Neuron (in vitro differentiated cells): Measurements from ENCODE around the gene C5orf58.

Source experiments
- H2AFZ ChIP-seq: one replicate; pipeline ENCODE4 v1.6.1; 2013; ENCODE audit warnings: low read depth, mild to moderate bottlenecking, inconsistent platforms, low read length, moderate library complexity
- H3K27me3 ChIP-seq: one replicate; pipeline ENCODE4 v1.6.1; 2013; ENCODE audit warnings: low read length; ENCODE audit not compliant: insufficient read depth
- H3K36me3 ChIP-seq: one replicate; pipeline ENCODE4 v1.6.1; 2013; ENCODE audit warnings: low read length; ENCODE audit not compliant: insufficient read depth
- H3K4me1 ChIP-seq: one replicate; pipeline ENCODE4 v1.6.1; 2013; ENCODE audit warnings: low read length; ENCODE audit not compliant: insufficient read depth
- H3K4me3 ChIP-seq: 2 replicates; pipeline ENCODE4 v1.5.1; 2013; ENCODE audit warnings: mild to moderate bottlenecking, low read length, moderate library complexity
- H3K9me3 ChIP-seq: one replicate; pipeline ENCODE4 v1.6.1; 2013; ENCODE audit warnings: low read length

Gene C5orf58, protein sequence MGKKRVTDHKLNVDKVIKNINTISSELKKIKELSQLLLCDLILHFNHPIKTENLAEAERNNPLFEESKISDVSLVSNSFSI

DNA sequence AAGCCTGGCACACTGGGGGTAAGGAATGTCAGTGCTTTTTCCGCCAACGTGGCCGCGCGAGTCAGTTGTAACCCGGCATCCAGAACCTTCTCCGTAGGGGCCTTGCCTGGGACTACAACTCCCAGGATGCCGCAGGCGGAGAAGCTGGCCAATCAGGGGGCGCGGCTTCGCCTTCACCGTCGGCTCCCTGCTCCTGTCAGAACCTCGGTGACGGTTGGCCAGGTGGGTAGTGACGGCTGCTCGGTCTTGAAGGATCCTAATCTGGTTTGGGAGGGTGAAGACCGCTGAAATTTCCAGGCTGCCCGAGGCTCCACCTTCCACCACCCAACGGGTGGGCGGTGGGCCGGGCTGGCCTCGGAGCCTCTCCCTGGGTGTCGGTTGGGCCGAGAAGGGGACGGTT, at the start of gene C5orf58:
Gene C5orf58 (plus strand): TSS at position 200 of the 400 bp plus-strand sequence. CDS start 1,992 bp downstream, outside the sequence.
- no peak within 1 kb of the TSS for H2AFZ ChIP-seq
- no peaks in the 10 kb centered on the region for H3K9me3 ChIP-seq
- no peak within 1 kb of the TSS for H3K4me3 ChIP-seq
- H3K4me1 ChIP-seq: no peaks in the 10 kb centered on the region
- H3K27me3 ChIP-seq: no peaks in the 10 kb centered on the region
- no peaks in the 10 kb centered on the region for H3K36me3 ChIP-seq

DNA sequence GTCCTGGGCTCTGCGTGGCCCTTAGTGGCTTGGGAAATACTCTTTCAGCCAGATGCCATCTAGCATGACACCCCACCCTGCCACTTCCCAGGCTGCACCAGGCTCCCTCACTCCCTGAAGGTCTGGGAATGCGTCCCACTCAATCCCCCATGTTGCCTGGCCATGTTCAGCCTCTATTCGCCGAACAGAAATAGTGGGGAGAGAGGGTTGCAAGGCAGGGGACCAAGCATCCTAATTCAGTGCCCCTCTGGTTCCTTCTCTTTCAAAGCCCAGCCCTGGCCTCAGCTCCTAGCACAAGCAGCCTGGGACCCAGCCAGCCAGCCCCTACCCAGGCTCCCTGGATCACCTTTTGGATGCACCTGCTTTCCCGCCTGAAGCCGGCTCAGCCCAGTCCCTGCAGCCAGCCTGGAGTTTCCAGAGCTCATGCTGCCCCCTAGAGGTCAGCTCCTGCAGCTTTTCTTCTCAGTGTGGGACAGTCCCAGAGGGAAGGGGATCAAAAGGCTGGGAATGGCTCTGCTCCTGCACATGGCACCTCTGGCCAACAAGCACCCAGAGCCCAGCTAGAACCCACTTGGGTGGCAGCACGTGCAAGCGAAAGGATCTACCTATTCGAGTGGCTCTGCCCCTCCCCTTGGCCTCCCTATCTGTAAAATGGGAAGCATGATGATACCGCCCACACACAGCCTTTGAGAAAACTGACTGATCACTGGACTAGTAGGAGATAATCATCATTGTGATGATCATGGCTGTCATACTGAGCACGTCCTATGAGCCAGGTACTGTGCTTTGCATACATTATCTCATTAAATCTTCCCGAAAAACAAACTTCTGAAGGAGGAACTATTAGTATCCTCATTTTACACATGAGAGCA, 48.7 kb upstream of the C5orf58 start:
- Histone ChIP-seq H2AFZ (no peak overlapping the region), H3K9me3 (no peaks in the 10 kb centered on the region), H3K4me3 (no peak overlapping the region), H3K4me1 (no peaks in the 10 kb centered on the region), H3K36me3 (no peaks in the 10 kb centered on the region), H3K27me3 (no peaks in the 10 kb centered on the region)

DNA sequence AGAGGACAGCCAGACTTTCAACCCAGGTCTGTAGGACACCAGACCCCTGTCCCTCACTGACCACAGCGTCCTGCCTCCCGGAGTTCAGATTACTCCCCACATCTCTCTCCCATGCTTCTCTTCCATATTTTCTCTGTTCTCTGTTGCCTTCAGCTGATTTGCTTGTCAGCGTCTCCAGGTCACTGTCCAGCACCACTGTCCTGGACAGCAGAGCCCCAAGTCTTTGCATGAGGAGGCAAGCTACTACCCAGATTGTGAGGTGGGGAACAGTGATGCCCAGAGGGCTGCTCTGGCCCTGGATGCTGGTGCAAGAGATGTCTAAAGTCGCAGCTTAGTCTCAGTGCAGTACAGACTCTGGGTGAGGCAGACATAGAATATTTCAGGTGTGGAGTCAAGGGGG, 48.0 kb upstream of the C5orf58 start:
- H3K9me3 ChIP-seq: no peaks in the 10 kb centered on the region
- no peak overlapping the region for H2AFZ ChIP-seq
- H3K36me3 ChIP-seq: no peaks in the 10 kb centered on the region
- H3K4me1 ChIP-seq: no peaks in the 10 kb centered on the region
- no peaks in the 10 kb centered on the region for H3K27me3 ChIP-seq
- no peak overlapping the region for H3K4me3 ChIP-seq

DNA sequence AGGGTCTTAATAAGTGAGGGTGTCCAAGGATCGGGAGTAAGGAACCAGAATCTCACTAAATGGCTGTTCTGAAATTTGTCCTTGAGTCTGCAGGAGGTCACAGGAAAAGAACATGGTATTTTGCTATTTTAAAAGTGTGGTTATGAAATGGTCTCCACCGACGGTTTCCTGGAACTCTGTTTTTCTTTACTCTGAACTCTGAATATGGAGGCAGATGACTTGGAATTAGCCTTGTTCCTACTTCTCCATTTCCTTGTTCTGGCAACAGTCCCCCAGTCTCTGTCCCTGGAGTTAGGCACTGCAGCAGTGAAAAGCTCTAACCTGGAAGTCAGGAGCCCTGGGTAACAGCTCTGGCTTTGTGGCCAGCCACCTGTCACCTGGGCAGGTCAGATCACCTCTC, 46.6 kb upstream of the C5orf58 start:
- Histone ChIP-seq H2AFZ (no peak overlapping the region), H3K4me3 (no peak overlapping the region), H3K4me1 (no peaks in the 10 kb centered on the region), H3K27me3 (no peaks in the 10 kb centered on the region), H3K9me3 (no peaks in the 10 kb centered on the region), H3K36me3 (no peaks in the 10 kb centered on the region)

DNA sequence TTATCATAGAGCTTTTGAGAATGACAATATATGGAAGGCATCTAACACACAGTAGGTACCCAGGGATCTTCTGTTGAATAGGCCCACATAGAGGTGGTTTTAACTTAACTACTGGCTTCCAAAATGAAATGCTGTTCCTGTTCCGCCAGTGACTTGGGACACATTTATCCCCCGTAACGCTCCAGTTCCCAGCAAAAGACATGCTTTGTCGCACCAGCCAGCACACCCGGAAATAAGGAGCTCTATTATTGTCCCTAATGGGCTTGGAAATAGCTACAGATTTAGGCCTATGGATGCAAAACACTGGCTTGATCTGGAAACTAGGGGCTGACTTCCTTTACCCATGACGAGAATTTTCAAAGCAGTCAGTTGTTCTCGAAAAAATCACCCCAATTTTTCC, 45.9 kb upstream of the C5orf58 start:
- H3K36me3 ChIP-seq: no peaks in the 10 kb centered on the region
- H3K27me3 ChIP-seq: no peaks in the 10 kb centered on the region
- no peaks in the 10 kb centered on the region for H3K9me3 ChIP-seq
- H3K4me1 ChIP-seq: no peaks in the 10 kb centered on the region
- H2AFZ ChIP-seq: no peak overlapping the region
- H3K4me3 ChIP-seq: no peak overlapping the region

DNA sequence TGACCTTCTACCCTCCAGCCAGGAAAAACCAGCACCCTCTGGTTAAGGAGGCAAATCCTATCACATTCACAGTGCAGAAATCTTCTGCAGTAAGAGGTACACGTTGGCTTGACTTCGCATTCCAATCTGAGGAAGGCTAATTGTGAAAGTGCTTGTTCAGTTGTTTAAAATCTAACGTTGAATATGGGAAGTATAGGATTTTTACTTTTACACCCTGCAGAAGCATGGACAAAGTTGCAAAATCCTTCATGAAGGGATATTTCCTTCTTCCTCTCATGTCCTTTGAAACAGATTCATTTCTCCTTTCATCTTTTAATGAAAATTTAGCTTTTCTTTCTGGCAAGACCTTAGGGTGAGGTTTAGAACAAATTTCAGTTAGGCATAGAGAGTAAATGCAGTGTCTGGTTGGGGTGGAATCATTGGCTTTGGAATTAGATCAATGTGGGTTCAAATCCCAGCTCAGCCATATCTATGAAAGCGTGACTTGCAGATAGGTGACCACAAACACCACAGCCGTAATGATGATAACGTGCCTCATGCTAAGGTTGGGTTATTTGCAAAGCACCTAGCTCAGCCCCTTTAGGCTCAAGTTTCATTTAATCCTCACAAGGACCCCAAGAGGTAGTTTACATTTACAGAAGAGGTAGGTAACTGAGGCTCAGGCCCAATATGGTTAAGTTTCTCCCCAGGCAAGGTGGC, 42.2 kb upstream of the C5orf58 start:
- H2AFZ ChIP-seq: no peak overlapping the region
- H3K9me3 ChIP-seq: no peaks in the 10 kb centered on the region
- H3K27me3 ChIP-seq: no peaks in the 10 kb centered on the region
- H3K36me3 ChIP-seq: no peaks in the 10 kb centered on the region
- no peaks in the 10 kb centered on the region for H3K4me1 ChIP-seq
- H3K4me3 ChIP-seq: no peak overlapping the region

DNA sequence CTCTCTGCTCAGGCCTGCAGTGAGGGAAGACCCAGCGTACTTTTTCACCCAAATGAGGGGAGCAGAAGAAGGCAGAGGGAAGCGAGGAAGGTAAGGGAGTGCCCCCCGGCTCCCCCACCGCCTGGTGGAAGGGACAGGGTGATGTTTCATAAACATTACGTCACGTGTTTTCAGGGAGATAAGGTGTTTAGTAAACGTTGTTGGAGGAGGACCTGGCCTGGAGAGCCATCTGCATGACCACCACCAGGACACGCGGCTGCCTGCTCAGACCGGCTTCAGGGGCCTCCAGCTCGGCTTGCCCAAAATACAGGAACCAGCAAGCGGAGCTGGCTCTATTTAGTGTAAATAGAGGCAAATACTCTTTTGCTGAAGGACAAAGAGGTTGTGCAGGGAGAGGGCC, 40.0 kb upstream of the C5orf58 start:
- H3K9me3 ChIP-seq: no peaks in the 10 kb centered on the region
- H3K36me3 ChIP-seq: no peaks in the 10 kb centered on the region
- H2AFZ ChIP-seq: no peak overlapping the region
- no peaks in the 10 kb centered on the region for H3K4me1 ChIP-seq
- H3K4me3 ChIP-seq: no peak overlapping the region
- H3K27me3 ChIP-seq: no peaks in the 10 kb centered on the region

DNA sequence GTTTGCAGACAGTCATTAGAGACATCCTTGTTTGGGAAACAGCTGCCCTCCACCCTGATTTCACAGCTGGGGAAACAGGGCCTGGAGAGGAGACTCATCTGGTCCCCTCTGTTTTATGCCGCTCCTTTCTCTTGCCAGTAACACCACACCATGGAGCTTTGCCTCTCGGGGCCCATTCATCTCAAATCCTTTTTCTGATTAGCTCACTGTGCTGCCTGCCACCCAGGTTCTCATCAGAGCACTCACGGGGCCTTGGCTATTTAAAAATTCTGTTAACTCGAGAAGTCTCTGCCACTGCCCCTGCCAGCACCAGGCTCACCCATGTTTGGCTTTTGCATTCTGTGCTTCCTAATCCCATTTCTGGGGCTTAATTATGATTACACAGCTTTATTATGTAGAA, 36.8 kb upstream of the C5orf58 start:
- no peaks in the 10 kb centered on the region for H3K36me3 ChIP-seq
- no peaks in the 10 kb centered on the region for H3K4me1 ChIP-seq

DNA sequence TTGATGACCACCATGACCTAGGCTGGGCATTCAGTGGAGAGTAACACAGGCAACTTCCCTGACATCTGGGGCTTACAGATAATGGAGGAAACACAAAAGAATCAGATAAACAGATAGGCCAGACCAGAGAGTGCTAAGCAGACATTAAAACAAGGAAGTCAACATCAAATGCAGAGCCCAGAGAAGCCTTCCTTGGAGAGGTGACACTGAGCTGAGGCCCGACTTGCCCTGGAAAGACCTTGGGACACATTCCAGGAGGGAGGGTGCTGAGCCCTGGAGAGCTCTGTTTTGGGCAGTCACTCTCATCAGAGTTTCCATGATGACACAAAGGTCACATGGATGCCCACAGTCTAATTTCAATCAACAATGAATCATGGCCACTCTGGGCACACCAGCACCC, 31.9 kb upstream of the C5orf58 start:
- Histone ChIP-seq H3K36me3 (no peaks in the 10 kb centered on the region), H3K9me3 (no peaks in the 10 kb centered on the region), H3K4me3 (no peak overlapping the region), H3K27me3 (no peaks in the 10 kb centered on the region), H2AFZ (no peak overlapping the region), H3K4me1 (no peaks in the 10 kb centered on the region)

More for the DNA sequence above, 36.8 kb upstream of the C5orf58 start:
- H2AFZ ChIP-seq: no peak overlapping the region
- H3K9me3 ChIP-seq: no peaks in the 10 kb centered on the region
- H3K27me3 ChIP-seq: no peaks in the 10 kb centered on the region
- no peak overlapping the region for H3K4me3 ChIP-seq

DNA sequence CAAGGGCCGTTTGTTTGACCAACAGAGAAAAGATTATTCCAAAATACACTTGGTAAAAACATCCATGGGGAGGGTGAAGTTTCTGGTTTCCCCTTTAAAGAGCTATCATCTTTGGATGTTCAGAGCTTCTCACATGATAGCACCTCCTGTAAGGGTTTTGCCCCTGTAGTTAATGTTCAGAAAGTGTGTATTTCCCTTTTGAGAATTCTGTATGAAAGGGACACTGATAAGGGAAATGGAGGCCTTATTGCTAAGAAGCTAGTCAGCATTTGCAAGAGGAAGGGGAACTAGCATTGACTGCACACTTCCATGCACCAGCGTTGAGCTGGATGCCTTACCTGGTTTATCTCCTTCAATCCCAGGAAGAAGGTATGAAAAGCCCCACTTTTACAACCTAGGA, 31.5 kb upstream of the C5orf58 start:
- Histone ChIP-seq H3K4me3 (no peak overlapping the region), H3K36me3 (no peaks in the 10 kb centered on the region), H3K9me3 (no peaks in the 10 kb centered on the region), H3K4me1 (no peaks in the 10 kb centered on the region), H2AFZ (no peak overlapping the region), H3K27me3 (no peaks in the 10 kb centered on the region)

DNA sequence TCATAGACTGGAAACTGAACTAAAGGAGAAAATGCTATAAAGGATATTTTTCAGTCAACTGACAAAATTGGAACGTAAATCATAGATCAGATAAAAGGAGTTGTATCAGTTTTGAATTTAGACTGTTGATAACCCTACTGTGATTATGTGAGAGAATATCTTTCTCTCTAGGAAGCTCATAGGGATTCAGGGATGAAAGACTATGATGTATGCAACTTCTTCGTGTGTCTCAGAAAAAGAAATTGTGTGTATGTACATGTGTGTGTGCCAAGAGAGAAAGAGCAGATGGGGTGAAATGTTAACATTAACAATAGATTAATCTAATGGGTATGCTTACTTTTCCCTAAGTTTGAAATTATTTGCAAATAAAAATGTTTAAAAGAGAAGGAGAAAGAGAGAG, 30.7 kb upstream of the C5orf58 start:
- H3K9me3 ChIP-seq: no peaks in the 10 kb centered on the region
- H3K4me1 ChIP-seq: no peaks in the 10 kb centered on the region
- no peaks in the 10 kb centered on the region for H3K36me3 ChIP-seq
- no peaks in the 10 kb centered on the region for H3K27me3 ChIP-seq
- no peak overlapping the region for H2AFZ ChIP-seq
- H3K4me3 ChIP-seq: no peak overlapping the region

DNA sequence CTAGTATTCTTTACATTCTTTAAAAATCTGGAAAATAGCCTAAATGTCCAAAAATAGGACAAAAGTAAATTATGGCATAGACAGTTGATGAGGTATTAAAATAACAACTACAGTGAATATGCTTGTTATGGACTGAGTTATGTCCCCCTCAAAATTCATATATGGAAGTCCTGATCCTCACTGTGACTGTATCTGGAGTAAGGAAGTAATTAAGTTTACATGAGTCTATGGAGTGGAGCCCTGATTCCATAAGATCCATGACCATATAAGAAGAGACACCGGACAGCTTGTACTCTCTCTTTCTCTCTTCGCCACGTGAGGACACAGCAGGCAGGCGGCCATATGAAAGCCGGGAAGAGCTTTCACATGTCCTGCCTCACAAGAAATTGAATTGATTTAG, 28.6 kb upstream of the C5orf58 start:
- Histone ChIP-seq H3K4me1 (no peaks in the 10 kb centered on the region), H3K4me3 (no peak overlapping the region), H3K36me3 (no peaks in the 10 kb centered on the region), H2AFZ (no peak overlapping the region), H3K27me3 (no peaks in the 10 kb centered on the region), H3K9me3 (no peaks in the 10 kb centered on the region)

DNA sequence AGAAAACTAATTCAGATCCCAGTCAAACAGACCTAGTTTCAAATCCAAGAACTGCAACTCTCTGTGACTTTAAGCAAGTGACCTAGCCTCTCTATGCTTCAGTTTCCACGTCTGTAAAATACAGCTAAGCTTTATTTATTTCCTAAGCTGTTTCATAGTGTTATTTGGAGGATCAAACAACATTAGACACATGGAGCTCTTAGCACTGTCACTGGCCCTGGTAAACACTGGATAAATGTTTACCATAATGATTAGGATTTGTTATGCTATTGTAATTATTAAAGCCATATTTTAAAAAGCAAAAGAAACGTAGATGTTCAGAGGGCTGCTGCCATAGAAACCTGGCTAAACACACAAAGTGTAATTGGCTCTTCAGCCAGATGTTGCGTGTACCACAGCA, 26.6 kb upstream of the C5orf58 start:
- H3K27me3 ChIP-seq: no peaks in the 10 kb centered on the region
- H3K9me3 ChIP-seq: no peaks in the 10 kb centered on the region
- H3K36me3 ChIP-seq: no peaks in the 10 kb centered on the region
- no peak overlapping the region for H2AFZ ChIP-seq
- H3K4me1 ChIP-seq: no peaks in the 10 kb centered on the region
- H3K4me3 ChIP-seq: no peak overlapping the region
